HG03342 (cell line): ENCODE data around the gene DAB1.

Source experiments
- ATAC-seq: cut with Tn5 transposase; IDR thresholded peaks from one replicate; pipeline ENCODE4 v1.9.1; 2021; ENCODE audit warnings: mild to moderate bottlenecking, moderate library complexity; ENCODE audit not compliant: unreplicated experiment

The DAB1 gene

GRCh38 chr1:57179001-57179400 lies 244.9 kb downstream of the DAB1 start:
- no peak for ATAC-seq

GRCh38 chr1:57175506-57175905 lies 248.4 kb downstream of the DAB1 start:
- no peak for ATAC-seq

GRCh38 chr1:57172040-57172439 lies 251.8 kb downstream of the DAB1 start:
- ATAC-seq: no peak

GRCh38 chr1:57167997-57168396 lies 255.9 kb downstream of the DAB1 start:
- ATAC-seq: no peak

- no peak for ATAC-seq
Observed at GRCh38 chr1:57165546-57165945, 258.3 kb downstream of the DAB1 start.

GRCh38 chr1:57164584-57164983 lies 259.3 kb downstream of the DAB1 start:
- no peak for ATAC-seq

- ATAC-seq: no peak
Observed at GRCh38 chr1:57163789-57164188, 260.1 kb downstream of the DAB1 start.

- no peak for ATAC-seq
Observed at GRCh38 chr1:57163325-57163724, 260.5 kb downstream of the DAB1 start.

- no peak for ATAC-seq
Observed at GRCh38 chr1:57162607-57163261, 261.1 kb downstream of the DAB1 start.

- no peak for ATAC-seq
Observed at GRCh38 chr1:57160594-57160993, 263.3 kb downstream of the DAB1 start.

- ATAC-seq: no peak
Observed at GRCh38 chr1:57158604-57158998, 265.3 kb downstream of the DAB1 start.

GRCh38 chr1:57157818-57158603 lies 265.8 kb downstream of the DAB1 start:
- no peak for ATAC-seq

- no peak for ATAC-seq
Observed at GRCh38 chr1:57156907-57157306, 267.0 kb downstream of the DAB1 start.

- ATAC-seq: no peak
Observed at GRCh38 chr1:57146100-57146499, 277.8 kb downstream of the DAB1 start.

- no peak for ATAC-seq
Observed at GRCh38 chr1:57142999-57143398, 280.9 kb downstream of the DAB1 start.

GRCh38 chr1:57142169-57142568 lies 281.7 kb downstream of the DAB1 start:
- no peak for ATAC-seq

- ATAC-seq: no peak
Observed at GRCh38 chr1:57138432-57139078, 285.3 kb downstream of the DAB1 start.

- ATAC-seq: peak; percentile 87
Observed at GRCh38 chr1:57137980-57138379, 285.9 kb downstream of the DAB1 start.

- ATAC-seq: no peak
Observed at GRCh38 chr1:57134803-57135202, 289.1 kb downstream of the DAB1 start.

- ATAC-seq: no peak
Observed at GRCh38 chr1:57133686-57134085, 290.2 kb downstream of the DAB1 start.

- ATAC-seq: no peak
Observed at GRCh38 chr1:57132993-57133622, 290.8 kb downstream of the DAB1 start.
